Measurements from ENCODE around the gene SLC35E4. TPM values are rescaled to one million over a fixed set of nuclear protein-coding genes. Genes with fewer than 3 reads are reported as not detected.

The SLC35E4 gene
- total RNA-seq, 4 donors from 2014 or later, result 8.5 to 19.3 (median 10.9) TPM

DNA sequence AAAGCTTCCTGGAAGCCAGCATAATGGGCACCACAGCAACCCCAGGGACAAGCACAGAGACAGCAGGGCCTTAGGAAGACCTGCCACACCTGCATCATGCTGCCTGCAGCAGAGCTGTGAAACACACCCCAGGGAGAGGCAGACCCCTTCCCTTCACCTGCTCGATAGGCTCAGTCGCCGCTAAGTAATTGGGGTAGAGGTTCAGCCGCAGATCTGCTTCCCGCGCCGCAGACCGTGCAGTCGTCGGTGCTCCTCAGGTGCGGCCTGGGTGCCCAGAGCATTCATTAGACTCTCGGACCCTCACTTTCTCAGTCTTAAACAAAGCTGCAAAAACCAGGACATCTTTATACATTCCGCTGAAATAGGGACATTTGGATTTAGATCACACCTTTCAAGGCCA, 29.2 kb downstream of the SLC35E4 start:
- Histone ChIP-seq H3K27me3 (no peaks in the 10 kb centered on the region), H3K4me3 (no peak overlapping the region), H3K27ac (no peak overlapping the region), H3K4me1 (peaks cover 10 to 11% of the 10 kb centered on the region in 2 donors), H3K36me3 (no peaks in the 10 kb centered on the region), H3K9me3 (no peaks in the 10 kb centered on the region)
- in situ Hi-C loops (cut with MboI; ENCODE audit: low sequenced_read_pairs in 4 of 4), result no loop called here
- intact Hi-C loops (cut with DNase I; ENCODE audit: low total_unique reads), result loop anchor here (5.0 kb wide), 2 partner anchors 43 to 72 kb away; partner anchors contain the start of gene PES1
- TF ChIP-seq POLR2A (IDR thresholded peaks at IDR 0.05), result no peak
- TF ChIP-seq, protein P1, sequence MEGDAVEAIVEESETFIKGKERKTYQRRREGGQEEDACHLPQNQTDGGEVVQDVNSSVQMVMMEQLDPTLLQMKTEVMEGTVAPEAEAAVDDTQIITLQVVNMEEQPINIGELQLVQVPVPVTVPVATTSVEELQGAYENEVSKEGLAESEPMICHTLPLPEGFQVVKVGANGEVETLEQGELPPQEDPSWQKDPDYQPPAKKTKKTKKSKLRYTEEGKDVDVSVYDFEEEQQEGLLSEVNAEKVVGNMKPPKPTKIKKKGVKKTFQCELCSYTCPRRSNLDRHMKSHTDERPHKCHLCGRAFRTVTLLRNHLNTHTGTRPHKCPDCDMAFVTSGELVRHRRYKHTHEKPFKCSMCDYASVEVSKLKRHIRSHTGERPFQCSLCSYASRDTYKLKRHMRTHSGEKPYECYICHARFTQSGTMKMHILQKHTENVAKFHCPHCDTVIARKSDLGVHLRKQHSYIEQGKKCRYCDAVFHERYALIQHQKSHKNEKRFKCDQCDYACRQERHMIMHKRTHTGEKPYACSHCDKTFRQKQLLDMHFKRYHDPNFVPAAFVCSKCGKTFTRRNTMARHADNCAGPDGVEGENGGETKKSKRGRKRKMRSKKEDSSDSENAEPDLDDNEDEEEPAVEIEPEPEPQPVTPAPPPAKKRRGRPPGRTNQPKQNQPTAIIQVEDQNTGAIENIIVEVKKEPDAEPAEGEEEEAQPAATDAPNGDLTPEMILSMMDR (IDR thresholded peaks at IDR 0.05 in 4 of 5, conservative IDR thresholded peaks at IDR 0.05 in 1 of 5), result no peak
- DNase-seq (no peak), ATAC-seq (no peak)

DNA sequence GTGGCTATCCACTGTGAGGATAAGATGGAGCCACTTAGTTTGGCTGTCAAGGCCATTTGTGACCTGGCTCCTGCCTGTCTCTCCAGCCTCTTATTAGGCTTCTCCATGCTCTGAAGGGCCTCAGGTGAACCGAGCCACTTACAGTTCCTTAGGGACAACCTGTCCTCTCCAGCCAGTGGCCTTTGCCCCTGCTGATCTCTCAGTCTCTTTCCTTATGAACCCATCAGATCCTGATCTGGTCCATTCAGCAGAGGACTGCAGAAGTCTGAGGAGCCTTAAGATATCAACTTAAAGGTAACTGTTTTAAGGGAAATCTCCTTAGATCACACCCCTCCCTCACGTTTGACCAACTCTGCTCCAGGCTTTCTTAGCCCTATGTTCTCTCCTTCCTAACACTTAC, 29.7 kb downstream of the SLC35E4 start:
- peaks cover 10 to 11% of the 10 kb centered on the region in 2 donors for H3K4me1 ChIP-seq
- intact Hi-C loops (cut with DNase I; ENCODE audit: low total_unique reads) (loop anchor here (5.0 kb wide), 2 partner anchors 42 to 73 kb away; partner anchors contain the start of gene PES1), in situ Hi-C loops (cut with MboI; ENCODE audit: low sequenced_read_pairs in 4 of 4) (no loop called here)
- no peak overlapping the region for H3K4me3 ChIP-seq
- H3K27me3 ChIP-seq, result no peaks in the 10 kb centered on the region
- ATAC-seq, result no peak
- H3K27ac ChIP-seq, result no peak overlapping the region
- no peak for DNase-seq
- H3K36me3 ChIP-seq, result no peaks in the 10 kb centered on the region
- no peak for TF ChIP-seq POLR2A (IDR thresholded peaks at IDR 0.05)
- TF ChIP-seq, protein P1 (IDR thresholded peaks at IDR 0.05 in 4 of 5, conservative IDR thresholded peaks at IDR 0.05 in 1 of 5), result no peak
- H3K9me3 ChIP-seq, result no peaks in the 10 kb centered on the region

DNA sequence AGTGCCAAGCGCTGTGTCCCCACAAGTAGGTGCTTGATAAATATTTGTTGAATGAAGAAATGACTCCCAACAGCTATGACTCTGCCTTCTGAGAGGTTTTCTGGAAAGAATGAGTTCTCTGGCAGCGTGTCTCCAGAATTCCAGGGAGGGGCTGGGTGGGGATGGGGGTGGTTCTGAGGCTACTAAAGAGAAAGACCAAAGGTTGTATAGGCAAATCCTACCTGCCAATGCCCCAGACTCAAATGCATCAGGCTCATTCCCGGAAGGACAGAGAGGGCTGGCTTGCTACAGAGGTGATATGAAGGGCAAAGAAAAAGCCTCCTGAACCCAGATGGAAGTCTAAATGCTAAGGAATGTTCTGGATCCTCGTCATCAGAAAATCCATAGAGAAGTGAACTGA, 30.2 kb downstream of the SLC35E4 start:
- no peaks in the 10 kb centered on the region for H3K27me3 ChIP-seq
- H3K27ac ChIP-seq, result no peak overlapping the region
- TF ChIP-seq, protein P1 (IDR thresholded peaks at IDR 0.05 in 4 of 5, conservative IDR thresholded peaks at IDR 0.05 in 1 of 5), result no peak
- TF ChIP-seq POLR2A (IDR thresholded peaks at IDR 0.05), result no peak
- no peaks in the 10 kb centered on the region for H3K9me3 ChIP-seq
- H3K36me3 ChIP-seq, result no peaks in the 10 kb centered on the region
- in situ Hi-C loops (cut with MboI; ENCODE audit: low sequenced_read_pairs in 4 of 4) (no loop called here), intact Hi-C loops (cut with DNase I; ENCODE audit: low total_unique reads) (loop anchor here (5.0 kb wide), 2 partner anchors 42 to 73 kb away; partner anchors contain the start of gene PES1)
- no peak overlapping the region for H3K4me3 ChIP-seq
- peaks cover 10 to 11% of the 10 kb centered on the region in 2 donors for H3K4me1 ChIP-seq
- DNase-seq (no peak), ATAC-seq (no peak)

DNA sequence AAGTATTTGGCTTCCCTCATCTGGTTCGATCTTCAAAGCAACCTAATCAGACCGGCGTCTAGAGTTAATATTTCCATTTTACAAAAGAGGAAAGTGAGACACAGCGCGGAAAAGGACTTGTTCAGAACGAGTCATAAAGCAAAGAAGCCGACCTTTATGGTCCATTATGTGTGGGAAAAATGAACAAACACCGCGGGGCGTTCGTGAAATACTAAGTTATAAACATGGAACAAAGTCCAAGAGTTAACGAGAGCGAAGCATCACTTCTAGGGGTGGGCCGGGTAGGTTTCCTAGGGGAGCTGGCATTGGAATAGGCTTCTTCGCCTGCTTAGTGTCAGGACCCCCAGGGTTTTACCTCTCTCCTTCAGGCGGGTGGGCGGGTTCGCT, 31.5 kb downstream of the SLC35E4 start:
- Histone ChIP-seq H3K36me3 (no peaks in the 10 kb centered on the region), H3K4me3 (peak overlapping the region; percentile 64 to 94 (median 84)), H3K27me3 (no peaks in the 10 kb centered on the region), H3K4me1 (peaks cover 10 to 11% of the 10 kb centered on the region in 2 donors), H3K27ac (peak overlapping the region in 3 of 4 donors; percentile 42 to 68 (median 62)), H3K9me3 (no peaks in the 10 kb centered on the region)
- no peak for ATAC-seq
- intact Hi-C loops (cut with DNase I; ENCODE audit: low total_unique reads), result loop anchor here (1.0 to 5.0 kb wide), 4 partner anchors 28 to 75 kb away; partner anchors contain the start of genes PES1 and SLC35E4
- TF ChIP-seq, protein P1 (IDR thresholded peaks at IDR 0.05 in 4 of 5, conservative IDR thresholded peaks at IDR 0.05 in 1 of 5), result no peak
- TF ChIP-seq POLR2A (IDR thresholded peaks at IDR 0.05), result no peak
- in situ Hi-C loops (cut with MboI; ENCODE audit: low sequenced_read_pairs in 4 of 4), result no loop called here
- no peak for DNase-seq

All from gastrocnemius medialis (tissue), 4 donors.